Tibial artery (tissue), 4 donors: ENCODE results near the gene P2RY2.

Experiments
- DNase-seq, 2 donors: peaks; one replicate each; pipeline ENCODE4 v3.0.0-alpha.2; 2019
- H3K27ac ChIP-seq, 2 donors: fragments of 200-600 bp; sonication (generic) in 1 of 2; 1 replicate in 1 of 2; 2 replicates in 1 of 2; pipeline ENCODE4 v1.5.1; 2018 to 2019; ENCODE audit warnings: mild to moderate bottlenecking in 1 of 2
- H3K27me3 ChIP-seq, 2 donors: fragments of 200-600 bp; sonication (generic) in 1 of 2; one replicate each; pipeline versions ENCODE4 v1.5.1 to v1.6.0; 2016 to 2019
- H3K36me3 ChIP-seq, 3 donors: fragments of 200-600 bp; sonication (generic) in 2 of 3; one replicate each; pipeline ENCODE4 v1.5.1; 2016 to 2019; ENCODE audit warnings: mild to moderate bottlenecking in 2 of 3
- H3K4me1 ChIP-seq, 4 donors: fragments of 200-600 bp; sonication (generic) in 2 of 4; 1 replicate in 3 of 4; 2 replicates in 1 of 4; pipeline ENCODE4 v1.5.1; 2016 to 2019
- H3K4me3 ChIP-seq, 2 donors: fragments of 200-600 bp; sonication (generic) in 1 of 2; 1 replicate in 1 of 2; 2 replicates in 1 of 2; pipeline ENCODE4 v1.5.1; 2018 to 2019; ENCODE audit warnings: mild to moderate bottlenecking in 2 of 2
- H3K9me3 ChIP-seq, 3 donors: fragments of 200-600 bp; sonication (generic) in 1 of 3; one replicate each; pipeline ENCODE4 v1.5.1; 2016 to 2019
- intact Hi-C: fragments of 100-400 bp; cut with DNase I; formaldehyde crosslinking; loops from one replicate; pipeline ENCODE4 v1.15.0; 2023; ENCODE audit warnings: low total_unique reads
- TF ChIP-seq, protein P1 (sequence below), 2 experiments: fragments of 200-600 bp in 1 of 2; fragments of 450-650 bp in 1 of 2; IDR thresholded peaks; one replicate each; pipeline ENCODE4 v1.5.1; 2017 to 2019; ENCODE audit warnings: antibody characterized with exemption in 2 of 2, mild to moderate bottlenecking in 1 of 2, moderate library complexity in 1 of 2

Gene P2RY2

DNA sequence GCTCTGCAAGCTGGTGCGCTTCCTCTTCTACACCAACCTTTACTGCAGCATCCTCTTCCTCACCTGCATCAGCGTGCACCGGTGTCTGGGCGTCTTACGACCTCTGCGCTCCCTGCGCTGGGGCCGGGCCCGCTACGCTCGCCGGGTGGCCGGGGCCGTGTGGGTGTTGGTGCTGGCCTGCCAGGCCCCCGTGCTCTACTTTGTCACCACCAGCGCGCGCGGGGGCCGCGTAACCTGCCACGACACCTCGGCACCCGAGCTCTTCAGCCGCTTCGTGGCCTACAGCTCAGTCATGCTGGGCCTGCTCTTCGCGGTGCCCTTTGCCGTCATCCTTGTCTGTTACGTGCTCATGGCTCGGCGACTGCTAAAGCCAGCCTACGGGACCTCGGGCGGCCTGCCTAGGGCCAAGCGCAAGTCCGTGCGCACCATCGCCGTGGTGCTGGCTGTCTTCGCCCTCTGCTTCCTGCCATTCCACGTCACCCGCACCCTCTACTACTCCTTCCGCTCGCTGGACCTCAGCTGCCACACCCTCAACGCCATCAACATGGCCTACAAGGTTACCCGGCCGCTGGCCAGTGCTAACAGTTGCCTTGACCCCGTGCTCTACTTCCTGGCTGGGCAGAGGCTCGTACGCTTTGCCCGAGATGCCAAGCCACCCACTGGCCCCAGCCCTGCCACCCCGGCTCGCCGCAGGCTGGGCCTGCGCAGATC is 16.5 kb downstream of the P2RY2 start:
- no peak overlapping the region for H3K4me3 ChIP-seq
- DNase-seq: peak in 1 of 2 donors; percentile 57
- H3K27me3 ChIP-seq: no peaks in the 10 kb centered on the region
- TF ChIP-seq, protein P1, sequence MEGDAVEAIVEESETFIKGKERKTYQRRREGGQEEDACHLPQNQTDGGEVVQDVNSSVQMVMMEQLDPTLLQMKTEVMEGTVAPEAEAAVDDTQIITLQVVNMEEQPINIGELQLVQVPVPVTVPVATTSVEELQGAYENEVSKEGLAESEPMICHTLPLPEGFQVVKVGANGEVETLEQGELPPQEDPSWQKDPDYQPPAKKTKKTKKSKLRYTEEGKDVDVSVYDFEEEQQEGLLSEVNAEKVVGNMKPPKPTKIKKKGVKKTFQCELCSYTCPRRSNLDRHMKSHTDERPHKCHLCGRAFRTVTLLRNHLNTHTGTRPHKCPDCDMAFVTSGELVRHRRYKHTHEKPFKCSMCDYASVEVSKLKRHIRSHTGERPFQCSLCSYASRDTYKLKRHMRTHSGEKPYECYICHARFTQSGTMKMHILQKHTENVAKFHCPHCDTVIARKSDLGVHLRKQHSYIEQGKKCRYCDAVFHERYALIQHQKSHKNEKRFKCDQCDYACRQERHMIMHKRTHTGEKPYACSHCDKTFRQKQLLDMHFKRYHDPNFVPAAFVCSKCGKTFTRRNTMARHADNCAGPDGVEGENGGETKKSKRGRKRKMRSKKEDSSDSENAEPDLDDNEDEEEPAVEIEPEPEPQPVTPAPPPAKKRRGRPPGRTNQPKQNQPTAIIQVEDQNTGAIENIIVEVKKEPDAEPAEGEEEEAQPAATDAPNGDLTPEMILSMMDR (IDR thresholded peaks at IDR 0.05): no peak
- H3K9me3 ChIP-seq: no peaks in the 10 kb centered on the region
- intact Hi-C loops: no loop called here
- H3K27ac ChIP-seq: no peak overlapping the region
- H3K36me3 ChIP-seq: no peaks in the 10 kb centered on the region
- peaks cover 0 to 19% (median 11%) of the 10 kb centered on the region in 4 donors for H3K4me1 ChIP-seq

DNA sequence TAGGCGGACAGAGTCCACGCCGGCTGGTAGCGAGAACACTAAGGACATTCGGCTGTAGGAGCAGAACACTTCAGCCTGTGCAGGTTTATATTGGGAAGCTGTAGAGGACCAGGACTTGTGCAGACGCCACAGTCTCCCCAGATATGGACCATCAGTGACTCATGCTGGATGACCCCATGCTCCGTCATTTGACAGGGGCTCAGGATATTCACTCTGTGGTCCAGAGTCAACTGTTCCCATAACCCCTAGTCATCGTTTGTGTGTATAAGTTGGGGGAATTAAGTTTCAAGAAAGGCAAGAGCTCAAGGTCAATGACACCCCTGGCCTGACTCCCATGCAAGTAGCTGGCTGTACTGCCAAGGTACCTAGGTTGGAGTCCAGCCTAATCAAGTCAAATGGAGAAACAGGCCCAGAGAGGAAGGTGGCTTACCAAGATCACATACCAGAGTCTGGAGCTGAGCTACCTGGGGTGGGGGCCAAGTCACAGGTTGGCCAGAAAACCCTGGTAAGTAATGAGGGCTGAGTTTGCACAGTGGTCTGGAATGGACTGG is 17.2 kb downstream of the P2RY2 start:
- DNase-seq: no peak
- Histone ChIP-seq H3K27me3 (no peaks in the 10 kb centered on the region), H3K36me3 (no peaks in the 10 kb centered on the region), H3K4me3 (no peak overlapping the region), H3K9me3 (no peaks in the 10 kb centered on the region), H3K4me1 (peaks cover 0 to 26% (median 17%) of the 10 kb centered on the region in 4 donors), H3K27ac (no peak overlapping the region)
- TF ChIP-seq, protein P1 (IDR thresholded peaks at IDR 0.05): no peak
- intact Hi-C loops: no loop called here

DNA sequence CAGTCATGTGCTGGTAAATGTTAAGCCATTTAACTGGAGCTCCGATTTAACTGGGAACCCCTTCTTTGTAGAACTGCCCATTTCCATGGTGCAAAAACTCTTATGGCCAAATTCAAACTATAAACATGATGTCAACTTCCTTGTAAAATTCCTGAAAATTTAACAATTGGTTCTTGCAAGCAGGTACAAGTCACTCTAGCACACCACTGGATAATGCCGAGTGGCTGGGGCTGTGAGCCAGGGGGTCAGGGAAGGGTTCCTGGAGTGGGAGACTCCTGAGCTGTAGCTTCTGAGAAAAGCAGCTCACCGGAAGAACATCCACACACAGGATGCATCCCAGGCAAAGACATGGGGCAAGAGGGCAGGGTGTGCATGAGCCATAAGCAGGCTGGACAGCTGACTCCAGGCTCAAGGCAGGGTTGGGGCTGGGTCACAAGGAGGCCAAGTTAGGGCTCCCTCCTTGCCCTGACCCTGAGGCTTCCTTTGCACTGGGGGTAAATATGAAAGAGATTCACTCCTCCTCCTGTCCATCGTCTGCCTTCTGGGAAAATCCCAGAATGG is 18.2 kb downstream of the P2RY2 start:
- Histone ChIP-seq H3K9me3 (no peaks in the 10 kb centered on the region), H3K27me3 (no peaks in the 10 kb centered on the region), H3K36me3 (no peaks in the 10 kb centered on the region), H3K4me1 (peaks cover 0 to 35% (median 23%) of the 10 kb centered on the region in 4 donors), H3K4me3 (no peak overlapping the region), H3K27ac (no peak overlapping the region)
- TF ChIP-seq, protein P1 (IDR thresholded peaks at IDR 0.05): no peak
- DNase-seq: peak in 1 of 2 donors; percentile 24
- intact Hi-C loops: no loop called here

DNA sequence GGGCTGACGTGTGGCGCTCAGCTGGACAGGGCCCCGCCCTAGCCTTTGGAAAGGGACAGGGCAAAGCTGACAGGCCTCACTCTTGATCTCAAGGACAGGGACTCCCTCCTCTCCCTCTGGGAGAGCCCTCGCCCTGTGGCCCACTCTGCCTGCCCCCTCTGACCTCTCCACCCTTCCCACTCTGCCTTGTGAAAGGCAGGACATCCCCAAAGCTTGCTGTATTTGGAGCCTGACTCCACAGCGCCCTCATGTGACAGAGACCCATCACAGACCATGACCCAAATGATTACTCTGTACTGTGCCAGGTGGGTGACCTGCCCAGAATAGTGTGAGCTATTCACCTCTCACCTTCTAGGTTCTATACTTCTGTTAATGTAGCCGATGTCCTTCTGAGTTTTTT is 18.8 kb downstream of the P2RY2 start:
- TF ChIP-seq, protein P1 (IDR thresholded peaks at IDR 0.05): peak; percentile 21 to 26
- Histone ChIP-seq H3K4me1 (peaks cover 0 to 37% (median 23%) of the 10 kb centered on the region in 4 donors), H3K4me3 (no peak overlapping the region), H3K27me3 (no peaks in the 10 kb centered on the region), H3K27ac (no peak overlapping the region), H3K9me3 (no peaks in the 10 kb centered on the region), H3K36me3 (no peaks in the 10 kb centered on the region)
- peak in 1 of 2 donors; percentile 4 for DNase-seq
- intact Hi-C loops: no loop called here

DNA sequence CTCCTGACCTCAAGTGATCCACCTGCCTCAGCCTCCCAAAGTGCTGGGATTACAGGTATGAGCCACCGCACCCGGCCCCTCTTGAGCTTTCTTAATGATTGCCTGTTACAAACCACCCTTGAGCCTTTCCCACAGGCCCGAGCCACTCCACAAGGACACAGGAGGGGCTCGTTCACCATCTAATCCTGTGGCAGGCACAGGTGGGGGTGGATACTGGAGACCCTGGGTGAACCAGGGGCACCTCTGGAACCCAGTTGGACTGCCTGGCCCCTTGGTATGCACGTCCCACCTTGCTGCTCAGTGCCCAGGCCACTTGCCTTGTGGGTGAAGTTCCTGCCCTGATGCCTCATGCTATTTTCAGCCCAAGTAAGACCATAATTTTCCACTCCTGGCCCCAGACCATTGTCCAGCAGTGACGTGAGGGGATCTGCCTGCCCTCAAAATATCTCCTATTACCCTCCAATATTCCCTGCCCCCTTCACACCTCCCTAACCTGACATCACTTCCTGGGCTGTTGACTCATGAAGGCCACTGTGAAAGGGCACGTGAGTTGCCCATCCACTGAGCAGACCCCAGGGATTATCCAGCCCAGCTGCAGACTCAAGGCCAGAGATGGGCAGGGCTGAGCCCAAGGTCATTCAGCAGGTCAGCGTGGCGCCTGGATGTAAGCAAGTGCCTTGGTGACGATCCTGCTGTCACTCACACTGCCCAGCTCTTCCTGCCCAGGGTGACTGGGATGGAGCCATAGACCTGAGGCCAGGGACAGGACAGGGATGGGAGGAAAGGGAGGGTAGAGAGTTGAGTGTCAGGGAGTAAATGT is 19.6 kb downstream of the P2RY2 start:
- H3K27ac ChIP-seq: peak overlapping the region in 1 of 2 donors; percentile 43
- H3K4me3 ChIP-seq: no peak overlapping the region
- no peaks in the 10 kb centered on the region for H3K9me3 ChIP-seq
- H3K36me3 ChIP-seq: no peaks in the 10 kb centered on the region
- DNase-seq: peak in 1 of 2 donors; percentile 70
- TF ChIP-seq, protein P1 (IDR thresholded peaks at IDR 0.05): no peak
- intact Hi-C loops: no loop called here
- peaks cover 0 to 45% (median 27%) of the 10 kb centered on the region in 4 donors for H3K4me1 ChIP-seq
- H3K27me3 ChIP-seq: no peaks in the 10 kb centered on the region
